Measurements from ENCODE around the gene NFKBIA. TPM values are rescaled to one million over a fixed set of nuclear protein-coding genes. Genes with fewer than 3 reads are reported as not detected.
"Not testable (repeated sequence)": the region's sequence is repeated elsewhere in the genome, so short reads cannot be mapped to it uniquely, and the experiment has no call there.

The NFKBIA gene
- polyA plus RNA-seq, 3 donors, result 57.6 to 64.6 (median 64.4) TPM

GRCh38 chr14:35373208-35373607 is 31.3 kb downstream of the NFKBIA start:
- not testable (repeated sequence) for DNase-seq

GRCh38 chr14:35370969-35371368 is 33.6 kb downstream of the NFKBIA start:
- no peak for DNase-seq

- no peak for DNase-seq
Observed at GRCh38 chr14:35369701-35370191, 34.8 kb downstream of the NFKBIA start.

GRCh38 chr14:35368583-35369392 is 35.8 kb downstream of the NFKBIA start:
- no peak for DNase-seq

GRCh38 chr14:35368139-35368460 is 36.4 kb downstream of the NFKBIA start:
- no peak for DNase-seq

GRCh38 chr14:35367056-35367372 is 37.5 kb downstream of the NFKBIA start:
- DNase-seq, result no peak

GRCh38 chr14:35366521-35366976 is 38.0 kb downstream of the NFKBIA start:
- no peak for DNase-seq

- DNase-seq, result no peak
Observed at GRCh38 chr14:35366056-35366451, 38.5 kb downstream of the NFKBIA start.

GRCh38 chr14:35365130-35366055 is 39.2 kb downstream of the NFKBIA start:
- DNase-seq, result no peak

GRCh38 chr14:35362911-35363374 is 41.6 kb downstream of the NFKBIA start:
- no peak for DNase-seq

- no peak for DNase-seq
Observed at GRCh38 chr14:35362450-35362849, 42.1 kb downstream of the NFKBIA start.

GRCh38 chr14:35361141-35361480 is 43.4 kb downstream of the NFKBIA start:
- no peak for DNase-seq

GRCh38 chr14:35359655-35360054 is 44.9 kb downstream of the NFKBIA start:
- not testable (repeated sequence) for DNase-seq

- DNase-seq, result no peak
Observed at GRCh38 chr14:35355981-35356841, 48.3 kb downstream of the NFKBIA start.

GRCh38 chr14:35355235-35355634 is 49.3 kb downstream of the NFKBIA start:
- not testable (repeated sequence) for DNase-seq

GRCh38 chr14:35353409-35354172 is 51.0 kb downstream of the NFKBIA start:
- DNase-seq, result no peak

GRCh38 chr14:35352274-35353233 is 52.0 kb downstream of the NFKBIA start:
- no peak for DNase-seq

- no peak for DNase-seq
Observed at GRCh38 chr14:35351897-35352273, 52.7 kb downstream of the NFKBIA start.

Data from renal pelvis (tissue), 4 donors.